Measurements from ENCODE around the gene ACP2. TPM values are rescaled to one million over a fixed set of nuclear protein-coding genes. Genes with fewer than 3 reads are reported as not detected.

ACP2 gene, protein sequence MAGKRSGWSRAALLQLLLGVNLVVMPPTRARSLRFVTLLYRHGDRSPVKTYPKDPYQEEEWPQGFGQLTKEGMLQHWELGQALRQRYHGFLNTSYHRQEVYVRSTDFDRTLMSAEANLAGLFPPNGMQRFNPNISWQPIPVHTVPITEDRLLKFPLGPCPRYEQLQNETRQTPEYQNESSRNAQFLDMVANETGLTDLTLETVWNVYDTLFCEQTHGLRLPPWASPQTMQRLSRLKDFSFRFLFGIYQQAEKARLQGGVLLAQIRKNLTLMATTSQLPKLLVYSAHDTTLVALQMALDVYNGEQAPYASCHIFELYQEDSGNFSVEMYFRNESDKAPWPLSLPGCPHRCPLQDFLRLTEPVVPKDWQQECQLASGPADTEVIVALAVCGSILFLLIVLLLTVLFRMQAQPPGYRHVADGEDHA
- 10 to 100 TPM; 16.2 to 26.8 (median 21.9) TPM for total RNA-seq
- total RNA-seq (2013): 14.7 TPM
- total RNA-seq: 15.5 to 41.9 (median 23.9) reads per million in 29 experiments

DNA sequence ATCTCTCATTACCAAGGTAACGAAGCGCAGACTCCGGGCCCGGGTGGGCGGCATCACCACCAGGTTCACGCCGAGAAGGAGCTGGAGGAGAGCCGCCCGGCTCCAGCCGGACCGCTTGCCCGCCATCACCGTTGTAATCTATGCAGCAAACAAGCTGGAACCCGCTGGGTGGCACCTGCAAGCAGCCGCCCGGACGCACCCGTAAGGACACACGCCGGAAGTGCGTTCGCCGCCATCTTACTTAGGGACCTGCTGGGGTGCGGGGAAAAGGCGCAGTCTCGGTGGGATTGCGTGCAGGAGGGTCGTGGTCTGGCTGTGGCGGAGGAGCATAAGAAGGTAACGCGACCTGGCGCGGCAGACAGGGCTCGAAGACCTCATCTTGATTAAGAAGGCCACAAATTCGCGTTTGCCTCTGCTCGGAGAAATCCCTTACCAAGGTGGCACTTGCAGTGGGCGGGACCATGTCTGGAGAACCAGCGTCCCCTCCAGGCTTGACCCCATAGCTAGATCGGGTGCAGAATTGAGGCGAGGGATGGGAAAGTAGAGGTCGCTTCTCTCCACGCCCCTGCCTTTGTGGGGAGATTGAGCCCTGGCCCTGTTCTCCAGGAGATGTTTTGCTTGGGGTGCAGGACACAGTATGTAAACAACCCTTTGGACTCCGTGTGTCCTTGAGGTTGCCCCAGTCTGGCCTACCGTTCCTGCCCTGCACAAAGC lies at the start of gene ACP2:
TSS of gene ACP2 (minus strand) at position 151 of the 714 bp plus-strand sequence. CDS start at position 126, 25 bp downstream.
- 0% methylated on average over 44 of the region's 45 CpGs for WGBS (ENCODE audit: insufficient coverage)
- H3K9me3 Mint-ChIP-seq: no peaks in the 10 kb centered on the region
- ChIA-PET CTCF (interaction anchor here (0.6 to 1.4 kb wide), 5 partner anchors 14 to 312 kb away, joined by 3 to 8 read pairs (median 4); partner anchors contain the start of genes CSTPP1 (in 1 of the 2) and DDB2 (in 1 of the 2)), POLR2A (interaction anchor here (0.6 to 1.8 kb wide), 5 partner anchors 12 to 898 kb away, joined by 3 to 11 read pairs (median 9); partner anchors contain the start of gene DDB2 (in 2 of the 2))
- Histone ChIP-seq H3K4me1 (ENCODE audit: control insufficient read depth in 1 of 2, extremely low read depth in 1 of 2, insufficient read depth in 2 of 2, low read length in 2 of 2) (peaks cover 5 to 24% of the 10 kb centered on the region in 2 experiments), H3K4me3 (ENCODE audit: control insufficient read depth in 1 of 2, extremely low read depth in 1 of 2, low read length in 1 of 2) (peak within 1 kb of the TSS; percentile 89 to 90), H3K27me3 (replicated peaks in 1 of 2; ENCODE audit: control insufficient read depth in 2 of 2, extremely low read depth in 1 of 2, insufficient read depth in 2 of 2, low read length in 1 of 2) (no peaks in the 10 kb centered on the region), H3K27ac (ENCODE audit: low read length) (peak within 1 kb of the TSS; percentile 66), H3K36me3 (ENCODE audit: control insufficient read depth in 2 of 2, extremely low read depth in 1 of 2, insufficient read depth in 1 of 2, low read length in 1 of 2) (peaks cover 0 to 22% of the 10 kb centered on the region in 2 donors), H3K9me3 (no peaks in the 10 kb centered on the region)
- peak within 1 kb of the TSS; percentile 88 to 98 (median 96) for H3K4me3 Mint-ChIP-seq
- peak within 1 kb of the TSS; percentile 96 to 99 for H3K27ac Mint-ChIP-seq
- H3K4me1 Mint-ChIP-seq: peaks cover 15 to 30% (median 28%) of the 10 kb centered on the region in 3 donors
- ATAC-seq (replicated peaks in 1 of 4) (peak; percentile 96 to 98 (median 97)), DNase-seq (peak; percentile 69 to 91 (median 81))
- H3K27me3 Mint-ChIP-seq: no peaks in the 10 kb centered on the region
- H3K36me3 Mint-ChIP-seq: peaks cover 5% of the 10 kb centered on the region

DNA sequence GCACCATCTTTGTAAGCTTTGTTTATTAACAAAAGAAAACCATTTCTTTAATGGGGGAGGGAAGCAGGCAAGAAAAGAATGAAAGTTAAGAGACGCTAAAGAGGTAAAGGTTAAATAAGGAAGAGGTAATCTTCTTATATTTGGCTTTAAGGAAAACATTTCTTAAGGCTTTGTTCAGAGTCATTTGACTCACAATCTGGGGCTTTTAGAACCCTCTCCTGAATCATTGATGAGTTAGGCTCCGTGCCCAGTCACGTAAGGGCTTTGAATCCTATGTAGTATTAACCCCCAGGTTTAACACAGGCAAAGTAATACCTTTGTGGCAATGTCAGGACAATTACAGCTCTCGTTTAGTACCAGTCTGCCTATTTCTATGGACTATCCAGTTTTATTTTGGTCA lies 47.4 kb upstream of the ACP2 start:
- Histone ChIP-seq H3K27ac (ENCODE audit: low read length) (no peak overlapping the region), H3K4me1 (ENCODE audit: control insufficient read depth in 1 of 2, extremely low read depth in 1 of 2, insufficient read depth in 2 of 2, low read length in 2 of 2) (no peaks in the 10 kb centered on the region), H3K4me3 (ENCODE audit: control insufficient read depth in 1 of 2, extremely low read depth in 1 of 2, low read length in 1 of 2) (no peak overlapping the region), H3K27me3 (replicated peaks in 1 of 2; ENCODE audit: control insufficient read depth in 2 of 2, extremely low read depth in 1 of 2, insufficient read depth in 2 of 2, low read length in 1 of 2) (no peaks in the 10 kb centered on the region), H3K36me3 (ENCODE audit: control insufficient read depth in 2 of 2, extremely low read depth in 1 of 2, insufficient read depth in 1 of 2, low read length in 1 of 2) (peaks cover 19 to 73% of the 10 kb centered on the region in 2 donors), H3K9me3 (no peaks in the 10 kb centered on the region)
- Mint-ChIP-seq H3K36me3 (peaks cover 56% of the 10 kb centered on the region), H3K27me3 (no peaks in the 10 kb centered on the region), H3K4me1 (peaks cover 0 to 6% (median 2%) of the 10 kb centered on the region in 3 donors), H3K4me3 (no peak overlapping the region), H3K9me3 (no peaks in the 10 kb centered on the region), H3K27ac (peak overlapping the region in 1 of 2 donors; percentile 23)
- DNase-seq (no peak), ATAC-seq (replicated peaks in 1 of 4) (no peak)
- 94% methylated on average over 2 of the region's 4 CpGs for WGBS (ENCODE audit: insufficient coverage)
- ChIA-PET POLR2A (interaction anchor here (0.6 kb wide), 2 partner anchors 105 to 451 kb away, joined by 3 to 4 read pairs; no protein-coding TSS in a partner anchor), CTCF (no interaction called here)

DNA sequence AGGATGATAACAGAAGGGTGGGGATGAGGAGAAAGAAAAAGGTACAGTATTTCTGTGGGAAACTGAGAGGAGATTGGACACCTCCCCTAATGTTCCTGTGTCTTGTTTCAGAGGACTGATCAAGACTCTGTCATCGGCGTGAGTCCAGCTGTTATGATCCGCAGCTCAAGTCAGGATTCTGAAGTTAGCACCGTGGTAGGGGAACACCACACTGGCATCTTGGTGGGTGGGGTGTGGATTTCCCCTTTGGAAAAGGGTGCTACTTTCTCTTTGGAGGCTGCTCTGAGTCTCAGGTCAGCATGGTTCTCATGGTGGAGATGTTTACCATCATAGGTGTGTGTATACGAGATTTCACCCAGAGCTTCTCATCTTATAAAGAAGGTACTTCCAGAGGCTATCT lies 46.8 kb upstream of the ACP2 start:
- 100% methylated on average over 4 of the region's 5 CpGs for WGBS (ENCODE audit: insufficient coverage)
- H3K27me3 Mint-ChIP-seq: no peaks in the 10 kb centered on the region
- H3K4me1 Mint-ChIP-seq: peaks cover 0 to 5% (median 0%) of the 10 kb centered on the region in 3 donors
- H3K36me3 Mint-ChIP-seq: peaks cover 57% of the 10 kb centered on the region
- no peak overlapping the region for H3K4me3 Mint-ChIP-seq
- ChIA-PET POLR2A (interaction anchor here in 1 of 2 donors (0.5 to 0.6 kb wide), 2 partner anchors 106 to 150 kb away, joined by 3 read pairs; no protein-coding TSS in a partner anchor), CTCF (no interaction called here)
- Histone ChIP-seq H3K27me3 (replicated peaks in 1 of 2; ENCODE audit: control insufficient read depth in 2 of 2, extremely low read depth in 1 of 2, insufficient read depth in 2 of 2, low read length in 1 of 2) (no peaks in the 10 kb centered on the region), H3K36me3 (ENCODE audit: control insufficient read depth in 2 of 2, extremely low read depth in 1 of 2, insufficient read depth in 1 of 2, low read length in 1 of 2) (peaks cover 19 to 75% of the 10 kb centered on the region in 2 donors), H3K9me3 (no peaks in the 10 kb centered on the region), H3K4me3 (ENCODE audit: control insufficient read depth in 1 of 2, extremely low read depth in 1 of 2, low read length in 1 of 2) (no peak overlapping the region), H3K4me1 (ENCODE audit: control insufficient read depth in 1 of 2, extremely low read depth in 1 of 2, insufficient read depth in 2 of 2, low read length in 2 of 2) (no peaks in the 10 kb centered on the region), H3K27ac (ENCODE audit: low read length) (no peak overlapping the region)
- ATAC-seq (replicated peaks in 1 of 4) (no peak), DNase-seq (no peak)
- no peaks in the 10 kb centered on the region for H3K9me3 Mint-ChIP-seq
- peak overlapping the region; percentile 23 to 44 for H3K27ac Mint-ChIP-seq

DNA sequence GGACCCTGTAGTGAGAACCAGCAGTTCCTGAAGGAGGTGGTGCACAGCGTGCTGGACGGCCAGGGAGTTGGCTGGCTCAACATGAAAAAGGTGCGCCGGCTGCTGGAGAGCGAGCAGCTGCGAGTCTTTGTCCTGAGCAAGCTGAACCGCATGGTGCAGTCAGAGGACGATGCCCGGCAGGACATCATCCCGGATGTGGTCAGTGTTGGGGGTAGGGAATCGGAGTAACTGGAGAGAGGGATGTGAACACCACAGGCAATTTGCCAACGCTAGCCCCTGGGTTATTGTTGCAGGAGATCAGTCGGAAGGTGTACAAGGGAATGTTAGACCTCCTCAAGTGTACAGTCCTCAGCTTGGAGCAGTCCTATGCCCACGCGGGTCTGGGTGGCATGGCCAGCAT lies 41.2 kb upstream of the ACP2 start:
- Histone ChIP-seq H3K4me1 (ENCODE audit: control insufficient read depth in 1 of 2, extremely low read depth in 1 of 2, insufficient read depth in 2 of 2, low read length in 2 of 2) (no peaks in the 10 kb centered on the region), H3K4me3 (ENCODE audit: control insufficient read depth in 1 of 2, extremely low read depth in 1 of 2, low read length in 1 of 2) (no peak overlapping the region), H3K9me3 (no peaks in the 10 kb centered on the region), H3K27ac (ENCODE audit: low read length) (no peak overlapping the region), H3K27me3 (replicated peaks in 1 of 2; ENCODE audit: control insufficient read depth in 2 of 2, extremely low read depth in 1 of 2, insufficient read depth in 2 of 2, low read length in 1 of 2) (no peaks in the 10 kb centered on the region), H3K36me3 (ENCODE audit: control insufficient read depth in 2 of 2, extremely low read depth in 1 of 2, insufficient read depth in 1 of 2, low read length in 1 of 2) (peaks cover 6 to 91% of the 10 kb centered on the region in 2 donors)
- Mint-ChIP-seq H3K4me3 (no peak overlapping the region), H3K27me3 (no peaks in the 10 kb centered on the region), H3K27ac (no peak overlapping the region), H3K4me1 (no peaks in the 10 kb centered on the region), H3K36me3 (peaks cover 55% of the 10 kb centered on the region), H3K9me3 (no peaks in the 10 kb centered on the region)
- DNase-seq (no peak), ATAC-seq (replicated peaks in 1 of 4) (no peak)
- ChIA-PET CTCF (interaction anchor here in 1 of 2 donors (0.6 kb wide), 1 partner anchor 29 kb away, joined by 3 read pairs; no protein-coding TSS in a partner anchor), POLR2A (interaction anchor here in 1 of 2 donors (0.6 kb wide), 1 partner anchor 74 kb away, joined by 3 read pairs; no protein-coding TSS in a partner anchor)
- WGBS (ENCODE audit: insufficient coverage): 94% methylated on average over 12 of the region's 15 CpGs

DNA sequence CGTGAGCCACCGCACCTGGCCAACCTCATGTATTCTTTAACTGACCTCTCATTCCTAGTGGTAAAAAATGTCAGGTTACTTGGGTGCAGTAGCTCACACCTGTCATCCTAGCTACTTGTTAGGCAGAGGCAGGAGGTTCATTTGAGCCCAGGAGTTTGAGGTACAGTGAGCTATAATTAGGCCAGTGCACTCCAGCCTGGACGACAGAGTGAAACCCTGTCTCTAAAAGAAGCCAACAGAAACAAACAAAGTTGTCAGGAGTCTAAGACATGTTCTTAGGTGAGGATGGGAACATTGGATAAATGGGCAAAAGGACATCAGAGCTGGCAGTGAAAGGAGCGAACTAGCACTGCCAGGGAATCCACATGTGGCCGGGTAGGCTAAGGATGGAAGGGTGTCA lies 39.5 kb upstream of the ACP2 start:
- DNase-seq: no peak
- Mint-ChIP-seq H3K4me1 (no peaks in the 10 kb centered on the region), H3K27ac (no peak overlapping the region), H3K4me3 (no peak overlapping the region), H3K9me3 (no peaks in the 10 kb centered on the region), H3K36me3 (peaks cover 66% of the 10 kb centered on the region), H3K27me3 (no peaks in the 10 kb centered on the region)
- Histone ChIP-seq H3K4me1 (ENCODE audit: control insufficient read depth in 1 of 2, extremely low read depth in 1 of 2, insufficient read depth in 2 of 2, low read length in 2 of 2) (no peaks in the 10 kb centered on the region), H3K27ac (ENCODE audit: low read length) (no peak overlapping the region), H3K9me3 (no peaks in the 10 kb centered on the region), H3K36me3 (ENCODE audit: control insufficient read depth in 2 of 2, extremely low read depth in 1 of 2, insufficient read depth in 1 of 2, low read length in 1 of 2) (peaks cover 14 to 91% of the 10 kb centered on the region in 2 donors), H3K27me3 (replicated peaks in 1 of 2; ENCODE audit: control insufficient read depth in 2 of 2, extremely low read depth in 1 of 2, insufficient read depth in 2 of 2, low read length in 1 of 2) (no peaks in the 10 kb centered on the region), H3K4me3 (ENCODE audit: control insufficient read depth in 1 of 2, extremely low read depth in 1 of 2, low read length in 1 of 2) (no peak overlapping the region)
- ATAC-seq (replicated peaks in 1 of 4): no peak
- POLR2A ChIA-PET: no interaction called here
- CTCF ChIA-PET: no interaction called here
- 95% methylated on average over 3 of the region's 5 CpGs for WGBS (ENCODE audit: insufficient coverage)

All from T-cell (primary cell).